GM12878 (cell line): ENCODE results near the gene GORASP1. TPM values are rescaled to one million over a fixed set of nuclear protein-coding genes. Genes with fewer than 3 reads are reported as not detected.

ENCODE experiments used
- ATAC-seq: fragments of 200-7000 bp; cut with Tn5 transposase; 3 replicates; pipeline ENCODE4 v1.9.1; 2020; ENCODE audit warnings: mild to moderate bottlenecking, moderate library complexity
- BruUV-seq: library from RNA; stranded (reverse); fragments of 400-500 nt; replicated peaks from 2 replicates; lab custom pipeline; 2021; lab: Mats Ljungman, UMichigan
- CTCF ChIA-PET: fragments of 300-600 bp; sonication (Branson Sonifier 250); formaldehyde crosslinking; extraction: SDS; loops from one replicate; lab custom pipeline; 2021; ENCODE audit warnings: inconsistent platforms; lab: Yijun Ruan, JAX
- POLR2A ChIA-PET: fragments of 350-600 bp; formaldehyde crosslinking; extraction: SDS; loops from one replicate; lab custom pipeline; 2021; ENCODE audit warnings: inconsistent platforms; lab: Charles Lee
- RAD21 ChIA-PET: fragments of 300-600 bp; sonication (Branson Sonifier 250); formaldehyde crosslinking; loops from one replicate; lab custom pipeline; 2023; ENCODE audit warnings: antibody characterized with exemption; ENCODE audit not compliant: unreplicated experiment; lab: Charles Lee
- SMC1A ChIA-PET: fragments of 300-600 bp; sonication (Branson Sonifier 250); formaldehyde crosslinking; loops from one replicate; lab custom pipeline; 2023; ENCODE audit not compliant: unreplicated experiment, uncharacterized antibody; lab: Charles Lee
- DNase-seq: peaks from one replicate; pipeline ENCODE4 v3.0.0-alpha.2; 2011; ENCODE audit warnings: low read depth, low spot score
- FAIRE-seq: peaks from 3 replicates; lab custom pipeline; 2011; peaks lifted over from hg19 to GRCh38; lab: Jason Lieb, UNC
- H2AFZ ChIP-seq: 2 replicates; pipeline ENCODE4 v1.6.0; 2011; ENCODE audit warnings: low read depth, low read length, control low read depth; ENCODE audit not compliant: control insufficient read depth
- H3K27ac ChIP-seq: 2 replicates; pipeline ENCODE4 v1.5.1; 2011; ENCODE audit warnings: control low read depth; ENCODE audit not compliant: control insufficient read depth, insufficient read depth
- H3K27me3 ChIP-seq, 2 experiments: replicated peaks in 1 of 2; 2 replicates each; pipeline versions ENCODE4 v1.6.0 to v1.6.1; 2011; ENCODE audit warnings: low read length in 1 of 2; ENCODE audit not compliant: control insufficient read depth in 2 of 2, insufficient read depth in 2 of 2
- H3K36me3 ChIP-seq, 2 experiments: 2 replicates each; pipeline ENCODE4 v1.5.1; 2011; ENCODE audit warnings: low read length in 1 of 2; ENCODE audit not compliant: control insufficient read depth in 2 of 2, insufficient read depth in 2 of 2
- H3K4me1 ChIP-seq: 2 replicates; pipeline ENCODE4 v1.6.1; 2011; ENCODE audit warnings: mild to moderate bottlenecking, low read length, moderate library complexity, mixed read lengths; ENCODE audit not compliant: control insufficient read depth, insufficient read depth
- H3K4me2 ChIP-seq: 2 replicates; pipeline ENCODE4 v1.6.0; 2011; ENCODE audit warnings: control low read depth; ENCODE audit not compliant: control insufficient read depth, insufficient read depth
- H3K4me3 ChIP-seq: fragments of 200-600 bp; sonication (generic); 2 replicates; pipeline ENCODE4 v1.5.1; 2016
- H3K79me2 ChIP-seq: 2 replicates; pipeline ENCODE4 v1.6.0; 2011; ENCODE audit warnings: low read length; ENCODE audit not compliant: control insufficient read depth, insufficient read depth
- H3K9ac ChIP-seq: 2 replicates; pipeline ENCODE4 v1.8.0; 2011; ENCODE audit warnings: low read length, control low read depth, mixed read lengths; ENCODE audit not compliant: control insufficient read depth, insufficient read depth
- H3K9me3 ChIP-seq: replicated peaks from 3 replicates; pipeline ENCODE4 v1.5.1; 2011; ENCODE audit warnings: mild to moderate bottlenecking, low read length; ENCODE audit not compliant: control insufficient read depth, insufficient read depth
- H4K20me1 ChIP-seq: 2 replicates; pipeline ENCODE4 v1.6.0; 2011; ENCODE audit not compliant: control insufficient read depth, insufficient read depth
- CTCF ChIP-seq, 3 experiments: IDR thresholded peaks in 2 of 3; conservative IDR thresholded peaks in 1 of 3; 2 replicates each; pipeline ENCODE4 v1.5.1; 2011; ENCODE audit warnings: low read depth in 3 of 3, low read length in 3 of 3, mild to moderate bottlenecking in 3 of 3, control low read depth in 2 of 3, moderate library complexity in 2 of 3, inconsistent platforms in 1 of 3, mixed read lengths in 1 of 3; ENCODE audit not compliant: control insufficient read depth in 2 of 3, insufficient read depth in 1 of 3; ENCODE audit errors: extremely low read depth in 1 of 3
- MYC ChIP-seq: IDR thresholded peaks from 2 replicates; pipeline ENCODE4 v1.6.1; 2011; ENCODE audit warnings: mild to moderate bottlenecking, low read length, moderate library complexity, inconsistent platforms; ENCODE audit not compliant: insufficient read depth, insufficient replicate concordance, insufficient read length, severe bottlenecking
- NFIC ChIP-seq: IDR thresholded peaks from 2 replicates; pipeline ENCODE4 v1.6.1; 2012; ENCODE audit warnings: low read depth, mild to moderate bottlenecking, inconsistent platforms, low read length, moderate library complexity
- SIN3A ChIP-seq: IDR thresholded peaks from 2 replicates; pipeline ENCODE4 v1.6.1; 2012; ENCODE audit warnings: low read depth, low read length, improper control_type of control experiment
- YBX1 ChIP-seq: fragments of 450-650 bp; IDR thresholded peaks from 2 replicates; pipeline ENCODE4 v1.6.1; 2016; ENCODE audit warnings: antibody characterized with exemption
- WGBS: methylation state at CpG from one replicate; pipeline ENCODE4 v1.1.6; 2016; ENCODE audit warnings: low lambda C conversion rate; ENCODE audit not compliant: insufficient replicate concordance, insufficient coverage; ENCODE audit errors: missing lambda C conversion rate; 5-methylcytosine and 5-hydroxymethylcytosine counted together
- in situ Hi-C: fragments of 300-500 bp; cut with MboI; formaldehyde crosslinking; loops from 9 replicates; pipeline ENCODE4 v1.14.3; 2018; ENCODE audit warnings: mixed read lengths
- intact Hi-C: fragments of 100-400 bp; cut with micrococcal nuclease; formaldehyde crosslinking; loops from one replicate; pipeline ENCODE4 v1.14.2; 2022; ENCODE audit not compliant: unreplicated experiment
- polyA plus RNA-seq, 11 experiments: library from polyadenylated mRNA; depleted of rRNA in 4 of 11; unstranded in 6 of 11; stranded (reverse) in 5 of 11; fragments of >200 nt; fragmentation: Nextera tagmentation in 4 of 11; fragmentation: Illumina TruSeq in 1 of 11; extraction: Ambion mirVana in 4 of 11; extraction: Trizol in 1 of 11; gene quantifications; 1 replicate in 1 of 11; 2 replicates in 10 of 11; pipeline versions ENCODE4 v1.2.1 to v1.2.3, GENCODE V29; 2011 to 2016; ENCODE audit warnings: inconsistent platforms in 2 of 11, missing spikeins in 2 of 11, low read depth in 1 of 11
- total RNA-seq, 4 experiments: library from RNA; depleted of rRNA in 3 of 4; stranded (reverse); fragments of >200 nt in 3 of 4; fragmentation: Illumina TruSeq in 1 of 4; extraction: Trizol in 1 of 4; gene quantifications; 2 replicates each; pipeline versions ENCODE4 v1.2.1 to v1.2.3, GENCODE V29; 2013 to 2021

The GORASP1 gene
- total and polyA plus RNA-seq, 10 of the 15 experiments (the other 5 are each of a cell fraction or from before 2014, with no cell fraction given) = 3.6 to 32.7 (median 23.2) TPM

- no peak for TF ChIP-seq MYC
- TF ChIP-seq, all 136 proteins: peak for 0
These were observed 3.5 kb downstream of the GORASP1 start (continued) for GRCh38 chr3:39103791-39104552.

- ATAC-seq (peak; percentile 5), DNase-seq (no peak), FAIRE-seq (peak; percentile 35)
- RAD21 ChIA-PET = interaction anchor here (0.7 to 3.4 kb wide), 3 partner anchors 75 to 185 kb away, joined by 3 to 25 read pairs (median 4); no protein-coding TSS in a partner anchor
- CTCF ChIA-PET = interaction anchor here (0.7 to 3.4 kb wide), 3 partner anchors 11 to 184 kb away, joined by 3 to 33 read pairs (median 5); no protein-coding TSS in a partner anchor
- Histone ChIP-seq H3K4me3 (no peak overlapping the region), H3K36me3 (peaks cover 0 to 20% of the 10 kb centered on the region in 2 experiments; a peak in 3 of 4 replicates), H3K27me3 (no peaks in the 10 kb centered on the region), H3K9me3 (no peaks in the 10 kb centered on the region), H3K79me2 (peaks cover 14% of the 10 kb centered on the region), H3K4me2 (no peak overlapping the region), H3K27ac (no peak overlapping the region), H3K4me1 (peaks cover 16% of the 10 kb centered on the region), H3K9ac (no peak overlapping the region), H4K20me1 (no peaks in the 10 kb centered on the region; the same call in 1 of the 2 replicates), H2AFZ (no peak overlapping the region)
- 87% methylated on average over 4 of the region's 4 CpGs for WGBS
- SMC1A ChIA-PET = no interaction called here
- intact Hi-C loops (no loop called here), in situ Hi-C loops (loop anchor here (5.0 kb wide), 1 partner anchor 179 kb away; the partner anchor contains the start of gene CX3CR1)
- BruUV-seq = no TSS peak
- TF ChIP-seq YBX1 (no peak), NFIC (no peak), CTCF (IDR thresholded peaks at IDR 0.05 in 2 of 3, conservative IDR thresholded peaks at IDR 0.05 in 1 of 3; ENCODE audit: control insufficient read depth in 2 of 3, extremely low read depth in 1 of 3, insufficient read depth in 1 of 3, low read depth in 3 of 3, low read length in 3 of 3) (peak in 2 of 3 experiments; percentile 6 to 23; a peak in 1 of 6 replicates), SIN3A (no peak)
- POLR2A ChIA-PET = no interaction called here
These were observed 4.1 kb downstream of the GORASP1 start for GRCh38 chr3:39103324-39103693.
